Measurements from ENCODE around the gene MNT.

Gene MNT

GRCh38 chr17:2394775-2395201 lies 6.1 kb downstream of the MNT start:
- H3K4me3 ChIP-seq (ENCODE audit: low read depth, low read length) = no peak overlapping the region
- no peak for TF ChIP-seq CTCF (IDR thresholded peaks at IDR 0.05; ENCODE audit: low read depth, low read length)

- TF ChIP-seq CTCF (IDR thresholded peaks at IDR 0.05; ENCODE audit: low read depth, low read length) = no peak
These were observed 6.7 kb downstream of the MNT start for GRCh38 chr17:2393954-2394749.

GRCh38 chr17:2393174-2393953 lies 7.5 kb downstream of the MNT start:
- peak overlapping the region; percentile 63 for H3K4me3 ChIP-seq (ENCODE audit: low read depth, low read length)
- TF ChIP-seq CTCF (IDR thresholded peaks at IDR 0.05; ENCODE audit: low read depth, low read length) = no peak

More at GRCh38 chr17:2393954-2394749, 6.7 kb downstream of the MNT start:
- no peak overlapping the region for H3K4me3 ChIP-seq (ENCODE audit: low read depth, low read length)

- H3K4me3 ChIP-seq (ENCODE audit: low read depth, low read length) = peak overlapping the region; percentile 63
- no peak for TF ChIP-seq CTCF (IDR thresholded peaks at IDR 0.05; ENCODE audit: low read depth, low read length)
These were observed 8.3 kb downstream of the MNT start for GRCh38 chr17:2392252-2393173.

GRCh38 chr17:2391597-2392251 lies 9.1 kb downstream of the MNT start:
- no peak for TF ChIP-seq CTCF (IDR thresholded peaks at IDR 0.05; ENCODE audit: low read depth, low read length)
- peak overlapping the region; percentile 51 for H3K4me3 ChIP-seq (ENCODE audit: low read depth, low read length)

- TF ChIP-seq CTCF (IDR thresholded peaks at IDR 0.05; ENCODE audit: low read depth, low read length) = no peak
- no peak overlapping the region for H3K4me3 ChIP-seq (ENCODE audit: low read depth, low read length)
These were observed 10.5 kb downstream of the MNT start for GRCh38 chr17:2390199-2390836.
